Measurements from ENCODE around the gene MTCH1. TPM values are rescaled to one million over a fixed set of nuclear protein-coding genes. Genes with fewer than 3 reads are reported as not detected.

Gene MTCH1
- total RNA-seq, 1 experiment from 2014 or later = 241 TPM

GRCh38 chr6:36920546-36920945, 65.5 kb downstream of the MTCH1 start:
- ChIA-PET CTCF (no interaction called here), POLR2A (ENCODE audit: unreplicated experiment) (no interaction called here)
- Histone ChIP-seq H4K20me1 (ENCODE audit: insufficient read depth) (no peaks in the 10 kb centered on the region), H3F3A (ENCODE audit: insufficient read depth, low read depth) (peaks cover 11% of the 10 kb centered on the region), H3K9me3 (ENCODE audit: insufficient read depth, low read depth) (no peaks in the 10 kb centered on the region), H3K79me2 (ENCODE audit: low read depth) (no peaks in the 10 kb centered on the region), H3K27ac (peak overlapping the region; percentile 48), H3K36me3 (ENCODE audit: low read depth) (peaks cover 35% of the 10 kb centered on the region; the same call in 1 of the 2 replicates), H2AFZ (no peak overlapping the region), H3K27me3 (ENCODE audit: insufficient read depth, low read depth) (no peaks in the 10 kb centered on the region), H3K4me3 (no peak overlapping the region), H3K4me2 (peak overlapping the region; percentile 21), H3K9me2 (ENCODE audit: insufficient read depth) (no peaks in the 10 kb centered on the region), H3K4me1 (replicated peaks; ENCODE audit: insufficient read depth) (peaks cover 29% of the 10 kb centered on the region)
- no peak for TF ChIP-seq CTCF (conservative IDR thresholded peaks at IDR 0.05)
- DNase-seq = no peak
- BruUV-seq (replicated peaks) = no TSS peak
- intact Hi-C loops (cut with micrococcal nuclease; ENCODE audit: unreplicated experiment) = no loop called here

GRCh38 chr6:36920049-36920448, 65.9 kb downstream of the MTCH1 start:
- Histone ChIP-seq H3K4me2 (peak overlapping the region; percentile 21), H4K20me1 (ENCODE audit: insufficient read depth) (no peaks in the 10 kb centered on the region), H3K27ac (peak overlapping the region; percentile 48), H3K9me3 (ENCODE audit: insufficient read depth, low read depth) (no peaks in the 10 kb centered on the region), H3K9me2 (ENCODE audit: insufficient read depth) (no peaks in the 10 kb centered on the region), H3K27me3 (ENCODE audit: insufficient read depth, low read depth) (no peaks in the 10 kb centered on the region), H3F3A (ENCODE audit: insufficient read depth, low read depth) (peaks cover 15% of the 10 kb centered on the region), H3K4me3 (no peak overlapping the region), H2AFZ (no peak overlapping the region), H3K79me2 (ENCODE audit: low read depth) (no peaks in the 10 kb centered on the region), H3K4me1 (replicated peaks; ENCODE audit: insufficient read depth) (peaks cover 29% of the 10 kb centered on the region), H3K36me3 (ENCODE audit: low read depth) (peaks cover 36% of the 10 kb centered on the region; the same call in 1 of the 2 replicates)
- ChIA-PET CTCF (no interaction called here), POLR2A (ENCODE audit: unreplicated experiment) (interaction anchor here (0.6 kb wide), 1 partner anchor 17 kb away, joined by 3 read pairs; no protein-coding TSS in a partner anchor)
- intact Hi-C loops (cut with micrococcal nuclease; ENCODE audit: unreplicated experiment) = no loop called here
- TF ChIP-seq CTCF (conservative IDR thresholded peaks at IDR 0.05) (no peak), EZH2 (IDR thresholded peaks at IDR 0.05; ENCODE audit: low read depth) (no peak)
- DNase-seq = peak; percentile 18 to 76
- no TSS peak for BruUV-seq (replicated peaks)

Other genes with a start within 250 kb of the MTCH1 start
- gene CPNE5, start 146.8 kb downstream of the MTCH1 start, total RNA-seq (2021) = 0.37 and 0.40 TPM in 2 replicates
- 19.0 and 28.4 TPM in 2 replicates for gene PPIL1, start 111.4 kb downstream of the MTCH1 start, total RNA-seq (2021)
- gene C6orf89, start 100.2 kb downstream of the MTCH1 start, total RNA-seq (2021) = 28.7 and 40.1 TPM in 2 replicates
- gene PI16, start 31.5 kb downstream of the MTCH1 start, total RNA-seq (2021) = 0.83 and 1.9 TPM in 2 replicates
- 0.50 and 0.55 TPM in 2 replicates for gene FGD2, start 19.5 kb upstream of the MTCH1 start, total RNA-seq (2021)
- gene PIM1, start 184.0 kb upstream of the MTCH1 start, total RNA-seq (2021) = 51.0 and 60.3 TPM in 2 replicates